GM23338 (cell line): ENCODE results near the gene CANT1. TPM values are rescaled to one million over a fixed set of nuclear protein-coding genes. Genes with fewer than 3 reads are reported as not detected.

Experiments
- ATAC-seq: fragments of 200-7000 bp; cut with Tn5 transposase; 3 replicates; pipeline ENCODE4 v1.9.1; 2020
- DNase-seq: peaks from one replicate; pipeline ENCODE4 v3.0.0-alpha.2; 2015; ENCODE audit warnings: low spot score
- H2AFZ ChIP-seq: fragments of 200-600 bp; sonication (generic); 2 replicates; pipeline ENCODE4 v1.8.0; 2016; ENCODE audit warnings: antibody characterized with exemption, mild to moderate bottlenecking, moderate library complexity
- H3F3A ChIP-seq: fragments of 200-600 bp; sonication (generic); replicated peaks from 2 replicates; pipeline ENCODE4 v1.8.0; 2017; ENCODE audit warnings: antibody characterized with exemption, mixed run types, low read depth
- H3K27ac ChIP-seq: fragments of 200-600 bp; sonication (generic); 2 replicates; pipeline ENCODE4 v1.6.1; 2016; ENCODE audit warnings: low read depth
- H3K27me3 ChIP-seq: fragments of 200-600 bp; sonication (generic); 2 replicates; pipeline ENCODE4 v1.8.0; 2016; ENCODE audit warnings: mild to moderate bottlenecking, mixed run types, moderate library complexity; ENCODE audit not compliant: insufficient read depth
- H3K36me3 ChIP-seq: fragments of 200-600 bp; sonication (generic); 2 replicates; pipeline ENCODE4 v1.8.0; 2016; ENCODE audit warnings: mild to moderate bottlenecking; ENCODE audit not compliant: insufficient read depth
- H3K4me1 ChIP-seq: fragments of 200-600 bp; sonication (generic); 2 replicates; pipeline ENCODE4 v1.8.0; 2016; ENCODE audit warnings: mild to moderate bottlenecking, moderate library complexity; ENCODE audit not compliant: insufficient read depth
- H3K4me2 ChIP-seq: fragments of 200-600 bp; sonication (generic); 2 replicates; pipeline ENCODE4 v1.7.1; 2017; ENCODE audit warnings: mixed run types
- H3K4me3 ChIP-seq: fragments of 200-600 bp; sonication (generic); 2 replicates; pipeline ENCODE4 v1.6.1; 2016; ENCODE audit warnings: mixed run types
- H3K79me2 ChIP-seq: fragments of 200-600 bp; sonication (generic); replicated peaks from 2 replicates; pipeline ENCODE4 v1.8.0; 2017; ENCODE audit warnings: mild to moderate bottlenecking; ENCODE audit not compliant: insufficient read depth
- H3K9me2 ChIP-seq: fragments of 200-600 bp; sonication (generic); 2 replicates; pipeline ENCODE4 v1.8.0; 2017; ENCODE audit not compliant: insufficient read depth
- H4K20me1 ChIP-seq: fragments of 200-600 bp; sonication (generic); replicated peaks from 2 replicates; pipeline ENCODE4 v1.8.0; 2017; ENCODE audit warnings: mild to moderate bottlenecking; ENCODE audit not compliant: insufficient read depth
- H3K27ac Mint-ChIP-seq: 2 replicates; pipeline ENCODE4 v1.8.0; 2020; ENCODE audit warnings: inconsistent platforms, mild to moderate bottlenecking, moderate library complexity, mixed read lengths
- H3K27me3 Mint-ChIP-seq: 3 replicates; pipeline ENCODE4 v1.8.0; 2022; ENCODE audit warnings: low read depth, mild to moderate bottlenecking, moderate library complexity, mixed read lengths, inconsistent platforms; ENCODE audit not compliant: insufficient read depth, poor library complexity
- H3K36me3 Mint-ChIP-seq: 3 replicates; pipeline ENCODE4 v1.8.0; 2021; ENCODE audit warnings: low read depth, mild to moderate bottlenecking, inconsistent platforms, moderate library complexity, mixed read lengths
- H3K4me1 Mint-ChIP-seq: 3 replicates; pipeline ENCODE4 v1.8.0; 2020; ENCODE audit warnings: mild to moderate bottlenecking, inconsistent platforms, mixed read lengths
- H3K4me3 Mint-ChIP-seq: 3 replicates; pipeline ENCODE4 v1.8.0; 2021; ENCODE audit warnings: moderate library complexity, mild to moderate bottlenecking, inconsistent platforms, mixed read lengths
- H3K9me3 Mint-ChIP-seq: 3 replicates; pipeline ENCODE4 v1.8.0; 2020; ENCODE audit warnings: moderate library complexity, mild to moderate bottlenecking, inconsistent platforms, mixed read lengths
- EZH2 ChIP-seq: fragments of 200-600 bp; sonication (generic); IDR thresholded peaks from one replicate; pipeline ENCODE4 v1.8.0; 2017; ENCODE audit warnings: antibody characterized with exemption, mild to moderate bottlenecking, low read depth; ENCODE audit not compliant: unreplicated experiment
- EZH2phosphoT487 ChIP-seq: fragments of 200-600 bp; sonication (generic); IDR thresholded peaks from one replicate; pipeline ENCODE4 v1.8.1; 2018; ENCODE audit warnings: antibody characterized with exemption; ENCODE audit not compliant: unreplicated experiment
- JUNB ChIP-seq: IDR thresholded peaks from one replicate; pipeline ENCODE4 v1.6.1; 2016; ENCODE audit warnings: antibody characterized with exemption; ENCODE audit not compliant: unreplicated experiment
- NANOG ChIP-seq: IDR thresholded peaks from 2 replicates; pipeline ENCODE4 v1.6.1; 2016; ENCODE audit warnings: antibody characterized with exemption, borderline replicate concordance
- STAT1 ChIP-seq: IDR thresholded peaks from one replicate; pipeline ENCODE4 v1.6.1; 2016; ENCODE audit warnings: antibody characterized with exemption; ENCODE audit not compliant: unreplicated experiment
- ZNF114 ChIP-seq: fragments of 250-450 bp; sonication (Bioruptor Pico); IDR thresholded peaks from 2 replicates; pipeline ENCODE4 v1.5.0; 2020; ENCODE audit warnings: mild to moderate bottlenecking, moderate library complexity
- ZNF331 ChIP-seq: fragments of 250-450 bp; sonication (Bioruptor Pico); IDR thresholded peaks from 2 replicates; pipeline ENCODE4 v1.5.0; 2020; ENCODE audit warnings: low read depth, mild to moderate bottlenecking, moderate library complexity
- polyA plus RNA-seq: library from polyadenylated mRNA; unstranded; fragments of >200 nt; fragmentation: Nextera tagmentation; extraction: Ambion mirVana; gene quantifications from 2 replicates; pipeline ENCODE4 v1.2.1, GENCODE V29; 2016
- total RNA-seq: library from RNA; depleted of rRNA; stranded (reverse); fragments of >200 nt; shearing (Covaris generic); gene quantifications from 2 replicates; pipeline ENCODE4 v1.2.3, GENCODE V29; 2014
- TF ChIP-seq, protein P1 (sequence below): IDR thresholded peaks from one replicate; pipeline ENCODE4 v1.6.1; 2018; ENCODE audit warnings: antibody characterized with exemption; ENCODE audit not compliant: unreplicated experiment
- TF ChIP-seq, protein P2 (sequence below), 2 experiments: fragments of 200-600 bp in 1 of 2; sonication (generic) in 1 of 2; conservative IDR thresholded peaks; 2 replicates each; pipeline versions ENCODE4 v1.5.1 to v1.6.1; 2016 to 2017; ENCODE audit warnings: antibody characterized with exemption in 2 of 2, low read depth in 2 of 2, mild to moderate bottlenecking in 2 of 2, moderate library complexity in 1 of 2
- TF ChIP-seq, protein P3 (sequence below): fragments of 250-450 bp; sonication (Bioruptor Pico); IDR thresholded peaks from 2 replicates; pipeline ENCODE4 v1.5.0; 2020; ENCODE audit warnings: mild to moderate bottlenecking, moderate library complexity

The CANT1 gene
- total and polyA plus RNA-seq, 2 experiments from 2014 or later: 5.9 to 38.8 TPM

DNA sequence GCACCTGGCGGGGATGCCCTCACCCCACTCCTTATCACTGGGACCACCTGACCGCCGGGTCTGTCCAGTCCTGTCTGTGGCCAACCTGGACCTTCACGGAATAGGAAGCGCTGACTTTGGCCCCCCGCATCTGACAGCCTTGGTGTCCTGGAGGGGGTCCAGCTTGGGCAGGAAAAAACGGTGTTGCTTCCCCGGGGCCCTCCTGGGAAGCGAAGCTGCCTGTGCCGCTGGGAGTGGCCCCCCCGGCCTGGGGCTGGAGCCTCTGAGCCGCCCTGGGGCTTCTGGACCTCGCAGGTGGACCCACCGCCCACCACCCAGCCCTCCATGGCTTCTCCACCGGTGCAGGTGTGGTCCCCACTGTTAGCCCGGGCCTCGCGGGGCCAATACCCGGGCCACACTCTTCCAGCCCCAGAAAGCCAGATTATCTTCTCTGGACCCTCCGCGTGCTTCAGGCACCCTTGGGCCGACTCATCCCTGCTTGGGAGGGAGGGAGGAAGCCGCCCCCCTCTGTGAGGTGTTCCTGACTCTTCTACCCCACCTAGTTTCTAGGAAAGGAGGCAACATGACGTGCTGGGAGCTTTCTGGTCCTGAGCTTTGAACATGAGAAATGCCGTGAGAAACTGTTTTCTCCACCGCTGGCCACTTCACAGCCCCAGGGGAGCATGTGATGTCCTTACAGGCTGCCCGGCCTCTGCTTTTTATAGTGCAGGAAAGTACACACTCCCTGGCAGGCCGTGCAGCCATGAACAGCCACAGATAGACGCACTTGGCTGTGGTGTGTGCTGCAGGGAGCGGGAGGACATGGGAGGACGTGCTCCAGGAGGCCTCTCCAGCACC lies 15.6 kb upstream of the CANT1 start (continued):
- no peak for TF ChIP-seq EZH2
- TF ChIP-seq, protein P1, sequence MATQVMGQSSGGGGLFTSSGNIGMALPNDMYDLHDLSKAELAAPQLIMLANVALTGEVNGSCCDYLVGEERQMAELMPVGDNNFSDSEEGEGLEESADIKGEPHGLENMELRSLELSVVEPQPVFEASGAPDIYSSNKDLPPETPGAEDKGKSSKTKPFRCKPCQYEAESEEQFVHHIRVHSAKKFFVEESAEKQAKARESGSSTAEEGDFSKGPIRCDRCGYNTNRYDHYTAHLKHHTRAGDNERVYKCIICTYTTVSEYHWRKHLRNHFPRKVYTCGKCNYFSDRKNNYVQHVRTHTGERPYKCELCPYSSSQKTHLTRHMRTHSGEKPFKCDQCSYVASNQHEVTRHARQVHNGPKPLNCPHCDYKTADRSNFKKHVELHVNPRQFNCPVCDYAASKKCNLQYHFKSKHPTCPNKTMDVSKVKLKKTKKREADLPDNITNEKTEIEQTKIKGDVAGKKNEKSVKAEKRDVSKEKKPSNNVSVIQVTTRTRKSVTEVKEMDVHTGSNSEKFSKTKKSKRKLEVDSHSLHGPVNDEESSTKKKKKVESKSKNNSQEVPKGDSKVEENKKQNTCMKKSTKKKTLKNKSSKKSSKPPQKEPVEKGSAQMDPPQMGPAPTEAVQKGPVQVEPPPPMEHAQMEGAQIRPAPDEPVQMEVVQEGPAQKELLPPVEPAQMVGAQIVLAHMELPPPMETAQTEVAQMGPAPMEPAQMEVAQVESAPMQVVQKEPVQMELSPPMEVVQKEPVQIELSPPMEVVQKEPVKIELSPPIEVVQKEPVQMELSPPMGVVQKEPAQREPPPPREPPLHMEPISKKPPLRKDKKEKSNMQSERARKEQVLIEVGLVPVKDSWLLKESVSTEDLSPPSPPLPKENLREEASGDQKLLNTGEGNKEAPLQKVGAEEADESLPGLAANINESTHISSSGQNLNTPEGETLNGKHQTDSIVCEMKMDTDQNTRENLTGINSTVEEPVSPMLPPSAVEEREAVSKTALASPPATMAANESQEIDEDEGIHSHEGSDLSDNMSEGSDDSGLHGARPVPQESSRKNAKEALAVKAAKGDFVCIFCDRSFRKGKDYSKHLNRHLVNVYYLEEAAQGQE: no peak
- TF ChIP-seq, protein P2, sequence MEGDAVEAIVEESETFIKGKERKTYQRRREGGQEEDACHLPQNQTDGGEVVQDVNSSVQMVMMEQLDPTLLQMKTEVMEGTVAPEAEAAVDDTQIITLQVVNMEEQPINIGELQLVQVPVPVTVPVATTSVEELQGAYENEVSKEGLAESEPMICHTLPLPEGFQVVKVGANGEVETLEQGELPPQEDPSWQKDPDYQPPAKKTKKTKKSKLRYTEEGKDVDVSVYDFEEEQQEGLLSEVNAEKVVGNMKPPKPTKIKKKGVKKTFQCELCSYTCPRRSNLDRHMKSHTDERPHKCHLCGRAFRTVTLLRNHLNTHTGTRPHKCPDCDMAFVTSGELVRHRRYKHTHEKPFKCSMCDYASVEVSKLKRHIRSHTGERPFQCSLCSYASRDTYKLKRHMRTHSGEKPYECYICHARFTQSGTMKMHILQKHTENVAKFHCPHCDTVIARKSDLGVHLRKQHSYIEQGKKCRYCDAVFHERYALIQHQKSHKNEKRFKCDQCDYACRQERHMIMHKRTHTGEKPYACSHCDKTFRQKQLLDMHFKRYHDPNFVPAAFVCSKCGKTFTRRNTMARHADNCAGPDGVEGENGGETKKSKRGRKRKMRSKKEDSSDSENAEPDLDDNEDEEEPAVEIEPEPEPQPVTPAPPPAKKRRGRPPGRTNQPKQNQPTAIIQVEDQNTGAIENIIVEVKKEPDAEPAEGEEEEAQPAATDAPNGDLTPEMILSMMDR (conservative IDR thresholded peaks at IDR 0.05; ENCODE audit: low read depth in 2 of 2): no peak
- TF ChIP-seq NANOG: no peak
- no peak for TF ChIP-seq ZNF331 (CRISPR knock-in tag)

DNA sequence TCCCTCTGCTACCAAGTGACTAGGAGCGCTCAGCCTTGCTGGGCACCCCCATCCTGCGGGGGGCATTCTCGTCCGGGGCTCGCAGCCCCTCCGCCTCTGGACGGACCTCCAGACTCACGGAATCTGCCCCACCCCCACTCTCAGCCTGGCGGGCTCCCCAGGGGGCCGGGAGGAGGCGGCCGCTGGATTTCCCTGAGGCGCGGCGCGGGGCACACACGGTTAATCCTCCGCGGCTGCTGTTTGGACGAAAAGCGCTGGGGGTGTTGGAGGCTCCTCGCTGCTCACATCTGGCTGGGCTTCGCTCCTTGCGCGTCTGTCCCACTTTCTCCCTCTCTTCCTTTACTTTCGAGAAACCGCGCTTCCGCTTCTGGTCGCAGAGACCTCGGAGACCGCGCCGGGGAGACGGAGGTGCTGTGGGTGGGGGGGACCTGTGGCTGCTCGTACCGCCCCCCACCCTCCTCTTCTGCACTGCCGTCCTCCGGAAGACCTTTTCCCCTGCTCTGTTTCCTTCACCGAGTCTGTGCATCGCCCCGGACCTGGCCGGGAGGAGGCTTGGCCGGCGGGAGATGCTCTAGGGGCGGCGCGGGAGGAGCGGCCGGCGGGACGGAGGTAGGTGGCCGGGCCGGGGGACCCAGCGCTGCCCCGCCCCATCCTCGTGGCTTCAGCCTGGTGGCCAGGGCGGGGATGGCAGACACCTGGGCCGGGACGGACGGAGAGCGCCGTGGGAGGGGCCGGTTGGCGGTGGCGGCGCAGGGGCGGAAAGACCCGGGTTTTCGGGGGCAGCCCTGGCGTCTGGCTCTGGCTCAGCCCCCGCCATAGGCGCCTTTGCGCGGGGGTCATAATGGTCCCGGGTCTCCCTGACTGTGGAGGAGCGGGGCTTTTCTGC lies 14.6 kb upstream of the CANT1 start, which contains the start of gene C1QTNF1:
Gene C1QTNF1 (plus strand): TSS at position 284 of the 886 bp plus-strand sequence. CDS start 19,800 bp downstream, outside the sequence.
- no peaks in the 10 kb centered on the region for H4K20me1 ChIP-seq
- TF ChIP-seq EZH2phosphoT487 (no peak), STAT1 (no peak), NANOG (no peak), JUNB (no peak), ZNF114 (CRISPR knock-in tag) (no peak)
- TF ChIP-seq, protein P3, sequence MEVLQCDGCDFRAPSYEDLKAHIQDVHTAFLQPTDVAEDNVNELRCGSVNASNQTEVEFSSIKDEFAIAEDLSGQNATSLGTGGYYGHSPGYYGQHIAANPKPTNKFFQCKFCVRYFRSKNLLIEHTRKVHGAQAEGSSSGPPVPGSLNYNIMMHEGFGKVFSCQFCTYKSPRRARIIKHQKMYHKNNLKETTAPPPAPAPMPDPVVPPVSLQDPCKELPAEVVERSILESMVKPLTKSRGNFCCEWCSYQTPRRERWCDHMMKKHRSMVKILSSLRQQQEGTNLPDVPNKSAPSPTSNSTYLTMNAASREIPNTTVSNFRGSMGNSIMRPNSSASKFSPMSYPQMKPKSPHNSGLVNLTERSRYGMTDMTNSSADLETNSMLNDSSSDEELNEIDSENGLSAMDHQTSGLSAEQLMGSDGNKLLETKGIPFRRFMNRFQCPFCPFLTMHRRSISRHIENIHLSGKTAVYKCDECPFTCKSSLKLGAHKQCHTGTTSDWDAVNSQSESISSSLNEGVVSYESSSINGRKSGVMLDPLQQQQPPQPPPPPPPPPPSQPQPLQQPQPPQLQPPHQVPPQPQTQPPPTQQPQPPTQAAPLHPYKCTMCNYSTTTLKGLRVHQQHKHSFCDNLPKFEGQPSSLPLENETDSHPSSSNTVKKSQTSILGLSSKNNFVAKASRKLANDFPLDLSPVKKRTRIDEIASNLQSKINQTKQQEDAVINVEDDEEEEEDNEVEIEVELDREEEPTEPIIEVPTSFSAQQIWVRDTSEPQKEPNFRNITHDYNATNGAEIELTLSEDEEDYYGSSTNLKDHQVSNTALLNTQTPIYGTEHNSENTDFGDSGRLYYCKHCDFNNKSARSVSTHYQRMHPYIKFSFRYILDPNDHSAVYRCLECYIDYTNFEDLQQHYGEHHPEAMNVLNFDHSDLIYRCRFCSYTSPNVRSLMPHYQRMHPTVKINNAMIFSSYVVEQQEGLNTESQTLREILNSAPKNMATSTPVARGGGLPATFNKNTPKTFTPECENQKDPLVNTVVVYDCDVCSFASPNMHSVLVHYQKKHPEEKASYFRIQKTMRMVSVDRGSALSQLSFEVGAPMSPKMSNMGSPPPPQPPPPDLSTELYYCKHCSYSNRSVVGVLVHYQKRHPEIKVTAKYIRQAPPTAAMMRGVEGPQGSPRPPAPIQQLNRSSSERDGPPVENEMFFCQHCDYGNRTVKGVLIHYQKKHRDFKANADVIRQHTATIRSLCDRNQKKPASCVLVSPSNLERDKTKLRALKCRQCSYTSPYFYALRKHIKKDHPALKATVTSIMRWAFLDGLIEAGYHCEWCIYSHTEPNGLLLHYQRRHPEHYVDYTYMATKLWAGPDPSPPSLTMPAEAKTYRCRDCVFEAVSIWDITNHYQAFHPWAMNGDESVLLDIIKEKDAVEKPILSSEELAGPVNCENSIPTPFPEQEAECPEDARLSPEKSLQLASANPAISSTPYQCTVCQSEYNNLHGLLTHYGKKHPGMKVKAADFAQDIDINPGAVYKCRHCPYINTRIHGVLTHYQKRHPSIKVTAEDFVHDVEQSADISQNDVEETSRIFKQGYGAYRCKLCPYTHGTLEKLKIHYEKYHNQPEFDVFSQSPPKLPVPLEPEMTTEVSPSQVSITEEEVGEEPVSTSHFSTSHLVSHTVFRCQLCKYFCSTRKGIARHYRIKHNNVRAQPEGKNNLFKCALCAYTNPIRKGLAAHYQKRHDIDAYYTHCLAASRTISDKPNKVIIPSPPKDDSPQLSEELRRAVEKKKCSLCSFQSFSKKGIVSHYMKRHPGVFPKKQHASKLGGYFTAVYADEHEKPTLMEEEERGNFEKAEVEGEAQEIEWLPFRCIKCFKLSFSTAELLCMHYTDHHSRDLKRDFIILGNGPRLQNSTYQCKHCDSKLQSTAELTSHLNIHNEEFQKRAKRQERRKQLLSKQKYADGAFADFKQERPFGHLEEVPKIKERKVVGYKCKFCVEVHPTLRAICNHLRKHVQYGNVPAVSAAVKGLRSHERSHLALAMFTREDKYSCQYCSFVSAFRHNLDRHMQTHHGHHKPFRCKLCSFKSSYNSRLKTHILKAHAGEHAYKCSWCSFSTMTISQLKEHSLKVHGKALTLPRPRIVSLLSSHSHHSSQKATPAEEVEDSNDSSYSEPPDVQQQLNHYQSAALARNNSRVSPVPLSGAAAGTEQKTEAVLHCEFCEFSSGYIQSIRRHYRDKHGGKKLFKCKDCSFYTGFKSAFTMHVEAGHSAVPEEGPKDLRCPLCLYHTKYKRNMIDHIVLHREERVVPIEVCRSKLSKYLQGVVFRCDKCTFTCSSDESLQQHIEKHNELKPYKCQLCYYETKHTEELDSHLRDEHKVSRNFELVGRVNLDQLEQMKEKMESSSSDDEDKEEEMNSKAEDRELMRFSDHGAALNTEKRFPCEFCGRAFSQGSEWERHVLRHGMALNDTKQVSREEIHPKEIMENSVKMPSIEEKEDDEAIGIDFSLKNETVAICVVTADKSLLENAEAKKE (CRISPR knock-in tag): no peak

More for the DNA sequence above, 14.6 kb upstream of the CANT1 start, which contains the start of gene C1QTNF1:
- DNase-seq: peak; percentile 87
- ATAC-seq: peak; percentile 85
- H3K4me3 ChIP-seq: peak within 1 kb of the TSS; percentile 92
- peaks cover 15% of the 10 kb centered on the region for H3K4me1 Mint-ChIP-seq
- no peaks in the 10 kb centered on the region for H3K36me3 ChIP-seq
- peaks cover 69% of the 10 kb centered on the region for H3K27me3 ChIP-seq
- no peaks in the 10 kb centered on the region; the same call in 2 of the 3 replicates for H3K36me3 Mint-ChIP-seq
- H3K27me3 Mint-ChIP-seq: peaks cover 58% of the 10 kb centered on the region
- peak within 1 kb of the TSS; percentile 85 for H3K4me3 Mint-ChIP-seq
- H3K79me2 ChIP-seq: no peaks in the 10 kb centered on the region
- H3K27ac ChIP-seq: no peak within 1 kb of the TSS
- no peaks in the 10 kb centered on the region; the same call in 2 of the 3 replicates for H3K9me3 Mint-ChIP-seq
- H3K9me2 ChIP-seq: no peaks in the 10 kb centered on the region
- H3K4me1 ChIP-seq: peaks cover 7% of the 10 kb centered on the region
- peak within 1 kb of the TSS; percentile 97 for H3K4me2 ChIP-seq
- H2AFZ ChIP-seq: peak within 1 kb of the TSS; percentile 99
- H3F3A ChIP-seq: 0 out of 2 replicates have a peak, but pooled peaks cover 2% of the 10 kb centered on the region
- H3K27ac Mint-ChIP-seq: no peak within 1 kb of the TSS
